HEK293 (cell line): ENCODE results near the gene BIRC6.

ENCODE experiments used
- CTCF ChIA-PET: fragments of 350-600 bp; formaldehyde crosslinking; extraction: SDS; loops from one replicate; lab custom pipeline; 2021; ENCODE audit warnings: antibody characterized with exemption; lab: Yijun Ruan, JAX
- POLR2A ChIA-PET: fragments of 300-600 bp; formaldehyde crosslinking; extraction: SDS; loops from one replicate; lab custom pipeline; 2020; ENCODE audit warnings: antibody characterized with exemption, inconsistent platforms; lab: Yijun Ruan, JAX
- H3K27ac ChIP-seq: fragments of 200-500 bp; sonication (Bioruptor generic); 2 replicates; pipeline ENCODE4 v1.5.1; 2014; ENCODE audit warnings: low read depth, low read length, control low read depth, inconsistent platforms; ENCODE audit errors: extremely low read depth
- H3K36me3 ChIP-seq, 2 experiments: fragments of 200-500 bp in 1 of 2; sonication (Bioruptor generic) in 1 of 2; 1 replicate in 1 of 2; 2 replicates in 1 of 2; pipeline ENCODE4 v1.5.1; 2014 to 2017; ENCODE audit warnings: inconsistent platforms in 2 of 2, low read length in 2 of 2; ENCODE audit not compliant: control insufficient read depth in 2 of 2, insufficient read depth in 1 of 2
- H3K4me1 ChIP-seq: fragments of 200-500 bp; sonication (Bioruptor generic); 2 replicates; pipeline ENCODE4 v1.5.1; 2014; ENCODE audit warnings: mild to moderate bottlenecking, low read length, inconsistent platforms; ENCODE audit not compliant: control insufficient read depth, insufficient read depth
- H3K4me3 ChIP-seq: 2 replicates; pipeline ENCODE4 v1.5.1; 2011; ENCODE audit warnings: low read depth, mild to moderate bottlenecking, control low read depth, low read length, moderate library complexity
- H3K9me3 ChIP-seq: fragments of 200-500 bp; sonication (Bioruptor generic); 2 replicates; pipeline ENCODE4 v1.5.1; 2014; ENCODE audit warnings: low read depth, low read length, inconsistent platforms; ENCODE audit not compliant: control insufficient read depth, insufficient read depth
- SP7 ChIP-seq: fragments of 450-650 bp; formaldehyde crosslinking; IDR thresholded peaks from 2 replicates; pipeline ENCODE4 v1.5.1; 2016; ENCODE audit warnings: missing biosample characterization, missing genetic modification characterization
- YY1 ChIP-seq: fragments of 450-650 bp; formaldehyde crosslinking; IDR thresholded peaks from 2 replicates; pipeline ENCODE4 v1.5.1; 2018; ENCODE audit warnings: missing biosample characterization, missing genetic modification characterization
- ZBTB21 ChIP-seq: fragments of 450-650 bp; formaldehyde crosslinking; IDR thresholded peaks from 2 replicates; pipeline ENCODE4 v1.5.1; 2017; ENCODE audit warnings: missing biosample characterization, missing genetic modification characterization
- ZNF133 ChIP-seq: fragments of 450-650 bp; formaldehyde crosslinking; IDR thresholded peaks from 2 replicates; pipeline ENCODE4 v1.5.1; 2016; ENCODE audit warnings: missing biosample characterization, missing genetic modification characterization
- ZNF157 ChIP-seq: fragments of 450-650 bp; formaldehyde crosslinking; IDR thresholded peaks from 2 replicates; pipeline ENCODE4 v1.5.1; 2016; ENCODE audit warnings: missing biosample characterization, missing genetic modification characterization
- ZNF335 ChIP-seq: fragments of 450-650 bp; formaldehyde crosslinking; conservative IDR thresholded peaks from 2 replicates; pipeline ENCODE4 v1.5.1; 2016; ENCODE audit warnings: missing biosample characterization, missing genetic modification characterization
- ZNF366 ChIP-seq: fragments of 450-650 bp; formaldehyde crosslinking; conservative IDR thresholded peaks from 2 replicates; pipeline ENCODE4 v1.5.1; 2016; ENCODE audit warnings: missing biosample characterization, missing genetic modification characterization
- ZNF404 ChIP-seq: fragments of 450-650 bp; formaldehyde crosslinking; IDR thresholded peaks from 2 replicates; pipeline ENCODE4 v1.5.1; 2017; ENCODE audit warnings: missing biosample characterization, missing genetic modification characterization
- ZNF501 ChIP-seq: fragments of 450-650 bp; formaldehyde crosslinking; IDR thresholded peaks from 2 replicates; pipeline ENCODE4 v1.5.1; 2016; ENCODE audit warnings: missing biosample characterization, missing genetic modification characterization
- ZNF560 ChIP-seq: fragments of 450-650 bp; formaldehyde crosslinking; IDR thresholded peaks from 2 replicates; pipeline ENCODE4 v1.5.1; 2017; ENCODE audit warnings: missing biosample characterization, missing genetic modification characterization, borderline replicate concordance
- ZNF654 ChIP-seq: fragments of 450-650 bp; formaldehyde crosslinking; IDR thresholded peaks from 2 replicates; pipeline ENCODE4 v1.5.1; 2016; ENCODE audit warnings: low read depth, missing biosample characterization, missing genetic modification characterization
- ZNF664 ChIP-seq: fragments of 450-650 bp; formaldehyde crosslinking; IDR thresholded peaks from 2 replicates; pipeline ENCODE4 v1.5.1; 2016; ENCODE audit warnings: missing biosample characterization, missing genetic modification characterization
- ZNF791 ChIP-seq: fragments of 450-650 bp; formaldehyde crosslinking; IDR thresholded peaks from 2 replicates; pipeline ENCODE4 v1.5.1; 2016; ENCODE audit warnings: missing biosample characterization, missing genetic modification characterization
- TF ChIP-seq, protein P1 (sequence below): fragments of 450-650 bp; formaldehyde crosslinking; IDR thresholded peaks from 2 replicates; pipeline ENCODE4 v1.5.1; 2016; ENCODE audit warnings: missing biosample characterization, missing genetic modification characterization
- TF ChIP-seq, protein P2 (sequence below): fragments of 450-650 bp; formaldehyde crosslinking; IDR thresholded peaks from 2 replicates; pipeline ENCODE4 v1.5.1; 2016; ENCODE audit warnings: missing biosample characterization, missing genetic modification characterization, low read depth

The BIRC6 gene

DNA sequence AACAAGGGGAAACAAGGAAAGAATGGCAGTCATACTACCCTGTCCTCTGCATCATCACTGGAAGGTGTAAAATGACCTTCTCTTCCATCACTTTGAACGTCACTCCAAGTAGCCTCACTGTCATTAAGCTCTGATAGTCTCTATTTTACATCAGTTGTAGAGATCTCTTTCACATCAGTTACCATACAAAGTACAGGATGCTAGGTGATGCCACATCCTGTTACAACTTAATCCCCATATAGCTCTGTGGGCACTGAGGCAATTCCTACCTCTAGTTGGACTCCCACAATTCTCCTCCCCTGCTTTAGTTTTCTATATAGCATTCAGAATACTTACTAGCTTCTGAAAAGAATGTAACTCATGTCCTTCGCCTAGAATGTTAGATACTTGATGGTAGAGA lies 215.9 kb downstream of the BIRC6 start (continued):
- TF ChIP-seq ZNF501 (tag by site-specific recombination) (no peak), SP7 (no peak), ZNF664 (no peak)

DNA sequence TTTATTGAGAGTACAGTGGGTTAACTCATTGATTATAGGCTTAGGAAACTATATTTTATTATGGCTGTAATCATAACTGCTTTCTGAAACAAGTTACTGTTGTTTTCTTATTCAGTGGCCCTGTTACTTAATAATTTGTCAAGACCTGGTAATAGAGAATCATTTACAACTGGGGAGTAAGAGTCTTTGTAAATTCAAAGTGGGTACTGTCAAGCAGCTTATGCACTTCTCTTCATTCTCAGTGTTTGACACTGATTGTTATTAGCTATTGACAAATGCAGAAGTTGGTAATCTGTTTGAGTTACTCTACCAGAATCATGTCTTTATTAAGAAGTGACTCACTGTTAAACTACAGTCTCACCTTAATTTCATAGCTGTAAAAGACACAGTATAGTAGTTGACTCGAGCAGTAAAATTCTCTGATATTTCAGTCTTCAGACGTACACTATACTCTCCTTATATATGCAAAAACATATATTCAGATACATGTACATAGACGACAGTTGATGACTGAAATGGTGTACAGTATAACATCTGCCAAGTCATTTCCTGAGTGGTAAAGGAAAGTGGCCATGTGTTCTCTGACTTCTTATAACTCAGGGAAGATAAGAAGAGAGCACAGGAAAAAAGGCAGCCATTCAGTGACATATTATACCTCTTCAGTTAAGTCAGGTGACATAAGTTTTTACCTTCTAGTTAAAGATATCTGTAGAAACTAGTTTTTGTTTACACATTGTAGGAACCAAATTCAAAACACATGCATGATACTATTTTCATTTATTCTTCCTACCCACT lies 235.0 kb downstream of the BIRC6 start:
- TF ChIP-seq ZBTB21 (tag by site-specific recombination) (no peak), ZNF791 (tag by site-specific recombination) (no peak), ZNF654 (tag by site-specific recombination) (no peak)
- TF ChIP-seq, protein P1, sequence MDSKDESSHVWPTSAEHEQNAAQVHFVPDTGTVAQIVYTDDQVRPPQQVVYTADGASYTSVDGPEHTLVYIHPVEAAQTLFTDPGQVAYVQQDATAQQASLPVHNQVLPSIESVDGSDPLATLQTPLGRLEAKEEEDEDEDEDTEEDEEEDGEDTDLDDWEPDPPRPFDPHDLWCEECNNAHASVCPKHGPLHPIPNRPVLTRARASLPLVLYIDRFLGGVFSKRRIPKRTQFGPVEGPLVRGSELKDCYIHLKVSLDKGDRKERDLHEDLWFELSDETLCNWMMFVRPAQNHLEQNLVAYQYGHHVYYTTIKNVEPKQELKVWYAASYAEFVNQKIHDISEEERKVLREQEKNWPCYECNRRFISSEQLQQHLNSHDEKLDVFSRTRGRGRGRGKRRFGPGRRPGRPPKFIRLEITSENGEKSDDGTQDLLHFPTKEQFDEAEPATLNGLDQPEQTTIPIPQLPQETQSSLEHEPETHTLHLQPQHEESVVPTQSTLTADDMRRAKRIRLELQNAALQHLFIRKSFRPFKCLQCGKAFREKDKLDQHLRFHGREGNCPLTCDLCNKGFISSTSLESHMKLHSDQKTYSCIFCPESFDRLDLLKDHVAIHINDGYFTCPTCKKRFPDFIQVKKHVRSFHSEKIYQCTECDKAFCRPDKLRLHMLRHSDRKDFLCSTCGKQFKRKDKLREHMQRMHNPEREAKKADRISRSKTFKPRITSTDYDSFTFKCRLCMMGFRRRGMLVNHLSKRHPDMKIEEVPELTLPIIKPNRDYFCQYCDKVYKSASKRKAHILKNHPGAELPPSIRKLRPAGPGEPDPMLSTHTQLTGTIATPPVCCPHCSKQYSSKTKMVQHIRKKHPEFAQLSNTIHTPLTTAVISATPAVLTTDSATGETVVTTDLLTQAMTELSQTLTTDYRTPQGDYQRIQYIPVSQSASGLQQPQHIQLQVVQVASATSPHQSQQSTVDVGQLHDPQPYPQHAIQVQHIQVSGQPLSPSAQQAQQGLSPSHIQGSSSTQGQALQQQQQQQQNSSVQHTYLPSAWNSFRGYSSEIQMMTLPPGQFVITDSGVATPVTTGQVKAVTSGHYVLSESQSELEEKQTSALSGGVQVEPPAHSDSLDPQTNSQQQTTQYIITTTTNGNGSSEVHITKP (tag by site-specific recombination): no peak
- H3K4me3 ChIP-seq: no peak overlapping the region
- no peaks in the 10 kb centered on the region for H3K9me3 ChIP-seq
- H3K27ac ChIP-seq: no peak overlapping the region
- ChIA-PET CTCF (interaction anchor here (0.7 kb wide), 2 partner anchors 13 to 850 kb away, joined by 3 read pairs; no protein-coding TSS in a partner anchor), POLR2A (no interaction called here)
- H3K4me1 ChIP-seq: no peaks in the 10 kb centered on the region
- H3K36me3 ChIP-seq: peaks cover 0 to 15% of the 10 kb centered on the region in 2 experiments; a peak in 1 of 3 replicates

DNA sequence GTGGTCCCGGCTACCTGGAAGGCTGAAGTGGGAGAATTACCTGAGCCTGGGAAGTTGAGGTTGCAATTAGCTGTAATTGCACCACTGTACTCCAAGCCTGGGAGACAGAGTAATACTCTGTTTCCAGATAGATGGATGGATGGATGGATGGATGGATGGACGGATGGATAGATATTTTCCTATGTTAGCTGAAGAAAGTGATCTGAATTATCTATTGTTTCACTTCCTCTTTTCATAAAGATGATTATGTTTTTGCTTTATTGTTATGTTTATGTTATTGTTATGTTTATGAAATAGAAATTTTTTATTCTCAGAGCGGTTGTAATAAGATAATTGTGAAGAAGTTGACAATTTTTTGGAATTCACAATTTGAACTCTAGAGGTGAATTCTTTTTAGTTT lies 237.8 kb downstream of the BIRC6 start:
- Histone ChIP-seq H3K36me3 (peaks cover 14 to 28% of the 10 kb centered on the region in 2 experiments; a peak in 2 of 3 replicates), H3K9me3 (no peaks in the 10 kb centered on the region), H3K4me3 (no peak overlapping the region), H3K4me1 (no peaks in the 10 kb centered on the region), H3K27ac (no peak overlapping the region)
- TF ChIP-seq ZNF366 (tag by site-specific recombination) (0 out of 2 replicates have a peak, but pooled peaks have one; percentile 31), ZNF335 (tag by site-specific recombination) (no peak)
- ChIA-PET POLR2A (no interaction called here), CTCF (no interaction called here)

DNA sequence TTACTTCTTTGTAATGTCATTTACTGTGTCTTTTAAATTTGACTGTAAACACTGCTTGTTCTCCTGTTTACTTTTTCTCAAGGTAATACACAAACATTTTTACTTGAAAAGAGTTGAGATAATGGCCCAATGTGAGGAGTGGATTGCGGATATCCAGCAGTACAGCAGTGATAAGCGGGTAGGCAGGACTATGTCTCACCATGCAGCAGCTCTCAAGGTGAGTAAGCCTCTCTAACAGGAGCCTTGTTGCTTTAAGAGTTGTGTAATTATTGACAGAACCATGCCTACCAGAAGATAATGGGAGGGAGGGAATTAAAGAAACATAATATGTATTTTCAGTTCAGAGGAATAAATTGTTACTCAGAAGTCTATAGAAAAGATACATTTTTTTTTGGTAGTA lies 254.5 kb downstream of the BIRC6 start:
- ChIA-PET CTCF (no interaction called here), POLR2A (no interaction called here)
- Histone ChIP-seq H3K9me3 (no peaks in the 10 kb centered on the region), H3K4me1 (no peaks in the 10 kb centered on the region), H3K27ac (no peak overlapping the region), H3K36me3 (peaks cover 41 to 59% of the 10 kb centered on the region in 2 experiments), H3K4me3 (no peak overlapping the region)
- TF ChIP-seq, protein P2, sequence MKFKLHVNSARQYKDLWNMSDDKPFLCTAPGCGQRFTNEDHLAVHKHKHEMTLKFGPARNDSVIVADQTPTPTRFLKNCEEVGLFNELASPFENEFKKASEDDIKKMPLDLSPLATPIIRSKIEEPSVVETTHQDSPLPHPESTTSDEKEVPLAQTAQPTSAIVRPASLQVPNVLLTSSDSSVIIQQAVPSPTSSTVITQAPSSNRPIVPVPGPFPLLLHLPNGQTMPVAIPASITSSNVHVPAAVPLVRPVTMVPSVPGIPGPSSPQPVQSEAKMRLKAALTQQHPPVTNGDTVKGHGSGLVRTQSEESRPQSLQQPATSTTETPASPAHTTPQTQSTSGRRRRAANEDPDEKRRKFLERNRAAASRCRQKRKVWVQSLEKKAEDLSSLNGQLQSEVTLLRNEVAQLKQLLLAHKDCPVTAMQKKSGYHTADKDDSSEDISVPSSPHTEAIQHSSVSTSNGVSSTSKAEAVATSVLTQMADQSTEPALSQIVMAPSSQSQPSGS: no peak
- TF ChIP-seq ZNF404 (tag by site-specific recombination) (no peak), ZNF133 (tag by site-specific recombination) (no peak), YY1 (tag by site-specific recombination) (no peak), ZNF157 (tag by site-specific recombination) (no peak), ZNF560 (no peak)
